Stimulated activated CD8-positive, alpha-beta memory T cell treated with anti-CD3 and anti-CD28 coated beads, Interleukin-4, amount 100 ng/mL, for 1 hour (primary cell): ENCODE data around the gene ATP13A3.

Experiments used
- DNase-seq, 2 donors: peaks; one replicate each; pipeline ENCODE4 v3.0.0-alpha.2; 2020; ENCODE audit warnings: low read depth in 2 of 2, low spot score in 1 of 2

Gene ATP13A3

GRCh38 chr3:194374935-194375334 lies 111.9 kb downstream of the ATP13A3 start:
- DNase-seq = no peak

GRCh38 chr3:194373899-194374298 lies 112.9 kb downstream of the ATP13A3 start:
- DNase-seq = no peak

- DNase-seq = no peak
Observed at GRCh38 chr3:194373028-194373427, 113.8 kb downstream of the ATP13A3 start.

- no peak for DNase-seq
Observed at GRCh38 chr3:194370753-194371152, 116.0 kb downstream of the ATP13A3 start.

- DNase-seq = no peak
Observed at GRCh38 chr3:194369522-194370279, 117.1 kb downstream of the ATP13A3 start, which contains the start of gene LRRC15. LRRC15 (minus strand) TSS chr3:194369743; CDS start chr3:194361043, 8,700 bp downstream.

- DNase-seq = no peak
Observed at GRCh38 chr3:194368918-194369317, 117.9 kb downstream of the ATP13A3 start.

- DNase-seq = no peak
Observed at GRCh38 chr3:194367992-194368841, 118.6 kb downstream of the ATP13A3 start.

- DNase-seq = no peak
Observed at GRCh38 chr3:194365978-194366490, 120.8 kb downstream of the ATP13A3 start.

GRCh38 chr3:194365526-194365925 lies 121.3 kb downstream of the ATP13A3 start:
- no peak for DNase-seq

- no peak for DNase-seq
Observed at GRCh38 chr3:194364652-194365434, 122.0 kb downstream of the ATP13A3 start.

GRCh38 chr3:194364314-194364651 lies 122.5 kb downstream of the ATP13A3 start:
- no peak for DNase-seq

- no peak for DNase-seq
Observed at GRCh38 chr3:194360568-194360967, 126.2 kb downstream of the ATP13A3 start.

GRCh38 chr3:194357681-194358080 lies 129.1 kb downstream of the ATP13A3 start:
- no peak for DNase-seq

GRCh38 chr3:194355379-194355778 lies 131.4 kb downstream of the ATP13A3 start:
- DNase-seq = no peak

- DNase-seq = no peak
Observed at GRCh38 chr3:194354315-194354714, 132.5 kb downstream of the ATP13A3 start.
